GM21825 (cell line): ENCODE data around the gene CLRN3.
A peak's percentile ranks its signal among the peaks of the same experiment; 100 is the strongest.

Experiments used
- ATAC-seq: cut with Tn5 transposase; IDR thresholded peaks from one replicate; pipeline ENCODE4 v1.9.1; 2021; ENCODE audit warnings: mild to moderate bottlenecking, moderate library complexity; ENCODE audit not compliant: unreplicated experiment

CLRN3 gene

GRCh38 chr10:127919418-127920271 lies 26.9 kb upstream of the CLRN3 start:
- no peak for ATAC-seq

GRCh38 chr10:127918572-127918971 lies 25.8 kb upstream of the CLRN3 start:
- no peak for ATAC-seq

- ATAC-seq: no peak
These were observed 24.1 kb upstream of the CLRN3 start for GRCh38 chr10:127916826-127917225.

- ATAC-seq: no peak
These were observed 22.6 kb upstream of the CLRN3 start for GRCh38 chr10:127915324-127915723.

GRCh38 chr10:127913368-127913759 lies 20.6 kb upstream of the CLRN3 start:
- no peak for ATAC-seq

GRCh38 chr10:127912607-127913367 lies 20.0 kb upstream of the CLRN3 start:
- ATAC-seq: no peak

GRCh38 chr10:127911867-127912257 lies 19.1 kb upstream of the CLRN3 start:
- ATAC-seq: no peak

GRCh38 chr10:127911218-127911866 lies 18.6 kb upstream of the CLRN3 start:
- no peak for ATAC-seq

- no peak for ATAC-seq
These were observed 17.7 kb upstream of the CLRN3 start for GRCh38 chr10:127910464-127910770.

- ATAC-seq: no peak
These were observed 17.1 kb upstream of the CLRN3 start for GRCh38 chr10:127909716-127910463.

GRCh38 chr10:127908959-127909267 lies 16.2 kb upstream of the CLRN3 start:
- ATAC-seq: no peak

- no peak for ATAC-seq
These were observed 15.6 kb upstream of the CLRN3 start for GRCh38 chr10:127908106-127908958.

GRCh38 chr10:127907411-127908105 lies 14.8 kb upstream of the CLRN3 start:
- ATAC-seq: no peak

GRCh38 chr10:127906548-127907377 lies 14.0 kb upstream of the CLRN3 start, which contains the start of gene PTPRE:
Gene PTPRE, plus strand, starts transcription at chr10:127907103. Its CDS starts 133,779 bp downstream, at chr10:128040882.
- ATAC-seq: peak; percentile 94

- no peak for ATAC-seq
These were observed 13.1 kb upstream of the CLRN3 start for GRCh38 chr10:127905848-127906261.

GRCh38 chr10:127905001-127905847 lies 12.5 kb upstream of the CLRN3 start:
- no peak for ATAC-seq

GRCh38 chr10:127904311-127905000 lies 11.7 kb upstream of the CLRN3 start:
- no peak for ATAC-seq
